ENCODE data around the gene SLC2A1. TPM values are rescaled to one million over a fixed set of nuclear protein-coding genes. Genes with fewer than 3 reads are reported as not detected.

SLC2A1 gene
- total and polyA plus RNA-seq, 11 donors = 10.6 to 196 (median 29.9) TPM

- WGBS, 4 donors = 88 to 91% (median 90%) methylated on average over 3 of the region's 3 CpGs
- DNase-seq (no peak), ATAC-seq (no peak)
- intact Hi-C loops (cut with DNase I) = loop anchor here in 3 of 10 donors (2.0 to 10.0 kb wide), 3 partner anchors 141 to 341 kb away; no protein-coding TSS in a partner anchor
- Histone ChIP-seq H3K27ac (no peak overlapping the region), H3K9me3 (peaks cover 0 to 16% (median 0%) of the 10 kb centered on the region in 12 donors), H3K4me1 (no peaks in the 10 kb centered on the region), H3K27me3 (no peaks in the 10 kb centered on the region), H3K4me3 (no peak overlapping the region), H3K36me3 (no peaks in the 10 kb centered on the region)
- TF ChIP-seq POLR2A (IDR thresholded peaks at IDR 0.05) (no peak), CTCF (IDR thresholded peaks at IDR 0.05) (no peak)
These were observed 43.2 kb downstream of the SLC2A1 start for GRCh38 chr1:42915456-42915855.

GRCh38 chr1:42914092-42914627 is 44.5 kb downstream of the SLC2A1 start:
- H3K4me3 ChIP-seq = no peak overlapping the region
- 48 to 94% (median 83%) methylated on average over 2 of the region's 2 CpGs for WGBS, 4 donors
- ATAC-seq (no peak), DNase-seq (no peak)
- H3K27ac ChIP-seq = no peak overlapping the region
- intact Hi-C loops (cut with DNase I) = loop anchor here in 3 of 10 donors (2.0 to 10.0 kb wide), 4 partner anchors 137 to 339 kb away; no protein-coding TSS in a partner anchor
- no peaks in the 10 kb centered on the region for H3K36me3 ChIP-seq
- H3K4me1 ChIP-seq = no peaks in the 10 kb centered on the region
- peaks cover 0 to 16% (median 0%) of the 10 kb centered on the region in 12 donors for H3K9me3 ChIP-seq
- no peaks in the 10 kb centered on the region for H3K27me3 ChIP-seq
- TF ChIP-seq POLR2A (IDR thresholded peaks at IDR 0.05) (no peak), CTCF (IDR thresholded peaks at IDR 0.05) (no peak)

GRCh38 chr1:42913426-42914091 is 45.1 kb downstream of the SLC2A1 start:
- DNase-seq (no peak), ATAC-seq (peak in 3 of 4 donors; percentile 74 to 86 (median 75))
- intact Hi-C loops (cut with DNase I) = loop anchor here in 9 of 10 donors (1.0 to 10.0 kb wide), 9 partner anchors 45 to 339 kb away; partner anchors contain the start of gene SLC2A1 (in 1 of the 9)
- Histone ChIP-seq H3K4me3 (no peak overlapping the region), H3K4me1 (no peaks in the 10 kb centered on the region), H3K36me3 (no peaks in the 10 kb centered on the region), H3K27ac (no peak overlapping the region), H3K9me3 (peaks cover 0 to 16% (median 0%) of the 10 kb centered on the region in 12 donors), H3K27me3 (no peaks in the 10 kb centered on the region)
- TF ChIP-seq CTCF (IDR thresholded peaks at IDR 0.05) (peak; percentile 65 to 84 (median 76)), POLR2A (IDR thresholded peaks at IDR 0.05) (no peak)
- 46 to 56% (median 48%) methylated on average over 5 of the region's 5 CpGs for WGBS, 4 donors

- intact Hi-C loops (cut with DNase I) = loop anchor here in 3 of 10 donors (5.0 to 10.0 kb wide), 3 partner anchors 134 to 336 kb away; no protein-coding TSS in a partner anchor
- Histone ChIP-seq H3K4me1 (no peaks in the 10 kb centered on the region), H3K27ac (no peak overlapping the region), H3K4me3 (no peak overlapping the region), H3K36me3 (no peaks in the 10 kb centered on the region), H3K27me3 (no peaks in the 10 kb centered on the region), H3K9me3 (peaks cover 0 to 16% (median 0%) of the 10 kb centered on the region in 12 donors)
- no peak for TF ChIP-seq CTCF (IDR thresholded peaks at IDR 0.05)
- TF ChIP-seq POLR2A (IDR thresholded peaks at IDR 0.05) = no peak
- DNase-seq (no peak), ATAC-seq (no peak)
These were observed 47.7 kb downstream of the SLC2A1 start for GRCh38 chr1:42910985-42911384.
